Thyroid gland (tissue), 4 donors: Measurements from ENCODE around the gene ARHGEF35. TPM values are rescaled to one million over a fixed set of nuclear protein-coding genes. Genes with fewer than 3 reads are reported as not detected.

Source experiments
- DNase-seq, 2 donors: peaks; one replicate each; pipeline ENCODE4 v3.0.0-alpha.2; 2019
- H3K27ac ChIP-seq, 3 donors: fragments of 200-600 bp; sonication (generic); 1 replicate in 2 of 3; 2 replicates in 1 of 3; pipeline ENCODE4 v1.5.1; 2016 to 2019; ENCODE audit warnings: mild to moderate bottlenecking in 1 of 3, moderate library complexity in 1 of 3
- H3K27me3 ChIP-seq: fragments of 200-600 bp; sonication (generic); one replicate; pipeline ENCODE4 v1.5.1; 2019
- H3K36me3 ChIP-seq, 2 donors: fragments of 200-600 bp; sonication (generic); one replicate each; pipeline ENCODE4 v1.5.1; 2016 to 2019
- H3K4me1 ChIP-seq, 2 donors: fragments of 200-600 bp; sonication (generic); one replicate each; pipeline ENCODE4 v1.5.1; 2017 to 2019
- H3K4me3 ChIP-seq, 3 donors: fragments of 200-600 bp; sonication (generic); replicated peaks in 1 of 3; 1 replicate in 2 of 3; 2 replicates in 1 of 3; pipeline ENCODE4 v1.5.1; 2016; ENCODE audit warnings: mild to moderate bottlenecking in 1 of 3
- H3K9me3 ChIP-seq: fragments of 200-600 bp; sonication (generic); one replicate; pipeline ENCODE4 v1.5.1; 2017
- POLR2A ChIP-seq, 2 donors: fragments of 450-650 bp; IDR thresholded peaks; one replicate each; pipeline ENCODE4 v1.6.1; 2017; ENCODE audit warnings: antibody characterized with exemption in 2 of 2, mild to moderate bottlenecking in 2 of 2, moderate library complexity in 1 of 2
- WGBS, 2 donors: methylation state at CpG; one replicate each; pipeline ENCODE4 v1.1.5; 2017; 5-methylcytosine and 5-hydroxymethylcytosine counted together
- intact Hi-C: fragments of 100-400 bp; cut with DNase I; formaldehyde crosslinking; loops from one replicate; pipeline ENCODE4 v1.15.1; 2023
- total RNA-seq, 4 donors: library from RNA; depleted of rRNA; stranded (reverse); fragments of >200 nt; gene quantifications; one replicate each; pipeline ENCODE4 v1.2.3, GENCODE V29; 2016
- TF ChIP-seq, protein P1 (sequence below), 6 experiments: fragments of 200-600 bp in 3 of 6; fragments of 450-650 bp in 3 of 6; sonication (generic) in 3 of 6; IDR thresholded peaks; one replicate each; pipeline ENCODE4 v1.5.1; 2016 to 2019; ENCODE audit warnings: antibody characterized with exemption in 6 of 6, mild to moderate bottlenecking in 2 of 6, inconsistent platforms in 1 of 6, moderate library complexity in 1 of 6

The ARHGEF35 gene
- total RNA-seq, 4 donors from 2014 or later, result 31.0 to 69.1 (median 38.9) TPM

DNA sequence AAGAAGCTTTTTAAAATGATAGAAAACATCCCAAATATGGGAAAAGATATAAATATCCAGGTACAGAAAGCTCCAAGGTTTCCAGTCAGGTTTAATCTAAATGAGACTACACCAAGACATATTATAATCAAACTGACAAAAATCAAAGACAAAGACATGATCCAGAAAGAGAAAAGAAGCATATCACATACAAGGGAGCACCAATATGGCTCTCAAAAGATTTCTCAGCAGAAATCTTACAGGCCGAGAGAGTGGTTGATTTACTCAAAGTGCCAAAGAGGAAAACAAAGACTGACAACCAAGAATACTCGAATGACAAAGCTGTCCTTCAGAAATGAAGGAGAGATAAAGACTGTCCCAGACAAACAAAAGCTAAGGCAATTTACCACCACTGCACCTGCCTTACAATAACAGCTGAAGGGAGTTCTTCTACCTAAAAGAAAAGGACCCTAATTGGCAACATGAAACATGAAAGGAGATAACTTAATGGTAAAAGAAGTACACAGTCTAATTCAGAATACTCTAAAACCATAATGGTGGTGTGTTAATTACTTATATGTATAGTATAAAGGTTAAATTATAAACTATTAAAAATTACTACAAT is 47.3 kb downstream of the ARHGEF35 start:
- no peak for TF ChIP-seq POLR2A (IDR thresholded peaks at IDR 0.05)
- TF ChIP-seq, protein P1, sequence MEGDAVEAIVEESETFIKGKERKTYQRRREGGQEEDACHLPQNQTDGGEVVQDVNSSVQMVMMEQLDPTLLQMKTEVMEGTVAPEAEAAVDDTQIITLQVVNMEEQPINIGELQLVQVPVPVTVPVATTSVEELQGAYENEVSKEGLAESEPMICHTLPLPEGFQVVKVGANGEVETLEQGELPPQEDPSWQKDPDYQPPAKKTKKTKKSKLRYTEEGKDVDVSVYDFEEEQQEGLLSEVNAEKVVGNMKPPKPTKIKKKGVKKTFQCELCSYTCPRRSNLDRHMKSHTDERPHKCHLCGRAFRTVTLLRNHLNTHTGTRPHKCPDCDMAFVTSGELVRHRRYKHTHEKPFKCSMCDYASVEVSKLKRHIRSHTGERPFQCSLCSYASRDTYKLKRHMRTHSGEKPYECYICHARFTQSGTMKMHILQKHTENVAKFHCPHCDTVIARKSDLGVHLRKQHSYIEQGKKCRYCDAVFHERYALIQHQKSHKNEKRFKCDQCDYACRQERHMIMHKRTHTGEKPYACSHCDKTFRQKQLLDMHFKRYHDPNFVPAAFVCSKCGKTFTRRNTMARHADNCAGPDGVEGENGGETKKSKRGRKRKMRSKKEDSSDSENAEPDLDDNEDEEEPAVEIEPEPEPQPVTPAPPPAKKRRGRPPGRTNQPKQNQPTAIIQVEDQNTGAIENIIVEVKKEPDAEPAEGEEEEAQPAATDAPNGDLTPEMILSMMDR (IDR thresholded peaks at IDR 0.05), result no peak
- H3K27ac ChIP-seq, result no peak overlapping the region
- no peaks in the 10 kb centered on the region for H3K27me3 ChIP-seq
- WGBS, 2 donors, result 87% methylated on average over 2 of the region's 2 CpGs
- intact Hi-C loops, result no loop called here
- H3K36me3 ChIP-seq, result no peaks in the 10 kb centered on the region
- H3K4me1 ChIP-seq, result no peaks in the 10 kb centered on the region
- H3K9me3 ChIP-seq, result no peaks in the 10 kb centered on the region
- DNase-seq, result no peak
- no peak overlapping the region for H3K4me3 ChIP-seq

DNA sequence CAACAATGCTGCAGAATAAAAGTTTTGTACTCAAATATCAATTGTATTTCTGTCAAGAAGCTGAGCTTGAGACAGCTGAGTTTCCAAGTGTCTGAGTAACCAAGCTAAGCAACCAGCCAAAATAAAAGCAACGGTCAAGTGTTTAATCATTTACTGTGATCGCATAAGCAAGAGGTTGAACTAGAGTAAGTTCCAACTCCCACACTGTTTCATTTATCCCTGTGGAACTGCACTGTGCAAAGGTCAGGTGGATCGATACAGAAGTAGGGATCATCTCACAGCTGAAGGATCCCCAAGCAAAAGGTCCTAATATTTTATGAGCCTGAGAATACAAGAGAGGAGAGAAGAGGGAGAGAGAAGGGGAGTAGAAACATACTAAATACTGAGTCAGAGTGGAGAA is 51.2 kb downstream of the ARHGEF35 start:
- Histone ChIP-seq H3K27ac (no peak overlapping the region), H3K27me3 (no peaks in the 10 kb centered on the region), H3K4me3 (no peak overlapping the region), H3K9me3 (no peaks in the 10 kb centered on the region), H3K36me3 (no peaks in the 10 kb centered on the region), H3K4me1 (no peaks in the 10 kb centered on the region)
- DNase-seq, result no peak
- 81 to 88% methylated on average over 3 of the region's 3 CpGs for WGBS, 2 donors
- intact Hi-C loops, result no loop called here
- no peak for TF ChIP-seq POLR2A (IDR thresholded peaks at IDR 0.05)
- TF ChIP-seq, protein P1 (IDR thresholded peaks at IDR 0.05), result no peak

DNA sequence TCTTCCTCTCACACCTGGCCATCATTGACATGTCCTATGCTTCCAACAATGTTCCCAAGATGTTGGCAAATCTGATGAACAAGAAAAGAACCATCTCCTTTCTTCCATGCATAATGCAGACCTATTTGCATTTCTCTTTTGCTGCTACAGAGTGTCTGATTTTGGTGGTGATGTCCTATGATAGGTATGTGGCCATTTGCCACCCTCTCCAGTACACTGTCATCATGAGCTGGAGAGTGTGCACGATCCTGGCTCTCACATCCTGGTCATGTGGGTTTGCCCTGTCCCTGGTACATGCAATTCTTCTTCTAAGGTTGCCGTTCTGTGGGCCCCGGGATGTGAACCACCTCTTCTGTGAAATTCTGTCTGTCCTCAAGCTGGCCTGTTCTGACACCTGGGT is 53.4 kb downstream of the ARHGEF35 start:
- WGBS, 2 donors, result 92 to 93% methylated on average over 3 of the region's 3 CpGs
- Histone ChIP-seq H3K36me3 (no peaks in the 10 kb centered on the region), H3K4me1 (no peaks in the 10 kb centered on the region), H3K9me3 (no peaks in the 10 kb centered on the region), H3K27ac (no peak overlapping the region), H3K27me3 (no peaks in the 10 kb centered on the region), H3K4me3 (no peak overlapping the region)
- intact Hi-C loops, result no loop called here
- DNase-seq, result no peak
- TF ChIP-seq POLR2A (IDR thresholded peaks at IDR 0.05), result no peak
- TF ChIP-seq, protein P1 (IDR thresholded peaks at IDR 0.05), result no peak

DNA sequence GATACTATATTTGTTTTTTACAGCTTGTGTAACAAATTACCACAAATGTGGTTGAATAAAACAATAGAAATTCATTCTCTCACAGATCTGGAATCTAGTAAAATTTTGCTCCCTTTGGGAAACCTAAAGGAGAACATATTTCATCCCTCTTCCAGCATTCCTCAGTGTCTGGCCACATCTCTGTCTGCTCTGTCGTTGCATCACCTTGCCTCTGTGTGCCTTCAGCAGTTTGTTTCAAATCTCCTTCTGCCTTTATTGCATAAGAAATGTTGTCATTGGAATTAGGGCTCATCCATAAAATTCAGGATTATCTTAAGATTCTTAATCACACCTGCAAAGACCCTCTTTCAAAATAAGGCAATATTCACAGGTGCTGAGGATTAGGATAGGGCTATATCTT is 58.1 kb downstream of the ARHGEF35 start:
- intact Hi-C loops, result no loop called here
- WGBS, 2 donors, result 74 to 86% methylated on average over 1 of the region's 1 CpG

More for the DNA sequence above, 58.1 kb downstream of the ARHGEF35 start:
- Histone ChIP-seq H3K27ac (no peak overlapping the region), H3K27me3 (no peaks in the 10 kb centered on the region), H3K36me3 (no peaks in the 10 kb centered on the region), H3K4me3 (no peak overlapping the region), H3K9me3 (no peaks in the 10 kb centered on the region), H3K4me1 (no peaks in the 10 kb centered on the region)
- no peak for DNase-seq
- TF ChIP-seq POLR2A (IDR thresholded peaks at IDR 0.05), result no peak
- TF ChIP-seq, protein P1 (IDR thresholded peaks at IDR 0.05), result no peak

Other genes with a start within 250 kb of the ARHGEF35 start
- not detected for gene OR2F1, start 241.0 kb downstream of the ARHGEF35 start, total RNA-seq
- not detected for gene OR6B1, start 195.5 kb downstream of the ARHGEF35 start, total RNA-seq
- not detected for gene OR2A5, start 146.9 kb downstream of the ARHGEF35 start, total RNA-seq
- gene OR2A25, start 126.0 kb downstream of the ARHGEF35 start, total RNA-seq, result not detected
- gene OR2A12, start 109.6 kb downstream of the ARHGEF35 start, total RNA-seq, result not detected
- gene OR2A2, start 86.2 kb downstream of the ARHGEF35 start, total RNA-seq, result not detected
- not detected for gene OR2A14, start 72.7 kb downstream of the ARHGEF35 start, total RNA-seq
- 10 to 100 TPM in 3 of 4 donors, 1 to 10 TPM in 1; 4.7 to 27.4 (median 14.0) TPM for gene CTAGE4, start 12.4 kb downstream of the ARHGEF35 start, total RNA-seq
- 1 to 10 TPM in 2 of 4 donors, under 1 TPM in 2; 0.40 to 3.7 (median 0.97) TPM for gene OR2A42, start 43.8 kb upstream of the ARHGEF35 start, total RNA-seq
- 10 to 100 TPM; 16.8 to 36.0 (median 26.5) TPM for gene OR2A7, start 69.0 kb upstream of the ARHGEF35 start, total RNA-seq
- gene CTAGE8, start 73.5 kb upstream of the ARHGEF35 start, total RNA-seq, result 10 to 100 TPM in 2 of 4 donors, 1 to 10 TPM in 2; 1.3 to 21.4 (median 8.1) TPM
- gene OR2A1, start 116.6 kb upstream of the ARHGEF35 start, total RNA-seq, result 1 to 10 TPM in 1 of 4 donors, under 1 TPM in 1, not detected in 2; 0.33 to 1.4 TPM
- gene ARHGEF5, start 159.6 kb upstream of the ARHGEF35 start, total RNA-seq, result 100 to 1,000 TPM in 1 of 4 donors, 10 to 100 TPM in 3; 47.8 to 104 (median 71.4) TPM
- not detected for gene NOBOX, start 207.9 kb upstream of the ARHGEF35 start, total RNA-seq